ENCODE measurements around the gene OR1F1. TPM values are rescaled to one million over a fixed set of nuclear protein-coding genes. Genes with fewer than 3 reads are reported as not detected.

OR1F1 gene
- total RNA-seq, 4 donors from 2014 or later = not detected

DNA sequence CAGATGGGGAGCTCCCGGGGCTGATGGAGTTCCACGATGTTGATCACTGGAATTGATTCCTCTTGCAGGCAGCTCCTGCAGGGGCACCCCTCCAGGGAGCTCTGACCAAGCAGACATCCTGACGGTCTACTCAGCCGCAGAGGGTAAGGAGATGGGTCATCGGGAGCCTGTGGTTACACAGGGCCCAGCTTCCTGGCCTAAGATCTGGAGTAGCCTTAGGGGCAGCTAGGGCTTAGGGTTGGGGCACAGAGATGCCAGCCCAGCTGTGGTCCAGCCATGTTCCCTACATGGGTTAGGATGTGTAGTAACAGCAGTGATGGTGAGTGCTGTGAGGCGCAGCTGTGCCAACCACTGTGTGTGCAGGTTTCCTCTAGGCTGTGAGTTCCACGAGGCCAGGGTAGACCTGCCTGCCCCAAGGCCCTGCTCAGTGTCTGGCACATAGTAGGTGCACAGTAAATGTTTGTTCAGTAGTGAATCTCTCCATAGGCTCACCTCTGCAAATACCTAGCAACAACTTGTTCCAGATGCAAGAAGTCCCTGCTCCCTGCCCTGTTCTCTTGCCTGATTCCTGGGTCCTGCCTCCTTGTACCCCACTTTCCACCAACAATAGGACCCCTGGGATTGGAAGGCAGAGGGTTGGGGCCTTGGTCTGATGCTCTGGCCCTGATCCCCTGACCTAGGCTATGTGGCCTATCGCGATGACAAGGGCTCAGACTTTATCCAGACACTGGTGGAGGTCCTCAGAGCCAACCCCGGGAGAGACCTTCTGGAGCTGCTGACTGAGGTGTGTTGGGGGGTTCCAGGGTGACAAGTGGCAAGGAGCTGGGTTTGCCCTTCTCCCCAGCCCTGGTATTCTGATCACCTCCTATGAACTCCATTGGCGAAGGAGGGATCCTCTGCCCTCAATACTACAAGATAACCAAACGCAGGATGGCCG lies 39.5 kb upstream of the OR1F1 start:
- DNase-seq = no peak
- intact Hi-C loops (cut with DNase I; ENCODE audit: low total_unique reads) = no loop called here
- H3K27ac ChIP-seq = no peak overlapping the region

GRCh38 chr16:3149193-3149530 lies 38.8 kb upstream of the OR1F1 start:
- Histone ChIP-seq H3K27ac (peak overlapping the region in 1 of 2 donors; percentile 82), H3K36me3 (no peaks in the 10 kb centered on the region), H3K4me1 (peaks cover 0 to 11% of the 10 kb centered on the region in 2 donors), H3K27me3 (no peaks in the 10 kb centered on the region), H3K9me3 (no peaks in the 10 kb centered on the region), H3K4me3 (no peak overlapping the region)
- DNase-seq = no peak
- TF ChIP-seq, protein P1, sequence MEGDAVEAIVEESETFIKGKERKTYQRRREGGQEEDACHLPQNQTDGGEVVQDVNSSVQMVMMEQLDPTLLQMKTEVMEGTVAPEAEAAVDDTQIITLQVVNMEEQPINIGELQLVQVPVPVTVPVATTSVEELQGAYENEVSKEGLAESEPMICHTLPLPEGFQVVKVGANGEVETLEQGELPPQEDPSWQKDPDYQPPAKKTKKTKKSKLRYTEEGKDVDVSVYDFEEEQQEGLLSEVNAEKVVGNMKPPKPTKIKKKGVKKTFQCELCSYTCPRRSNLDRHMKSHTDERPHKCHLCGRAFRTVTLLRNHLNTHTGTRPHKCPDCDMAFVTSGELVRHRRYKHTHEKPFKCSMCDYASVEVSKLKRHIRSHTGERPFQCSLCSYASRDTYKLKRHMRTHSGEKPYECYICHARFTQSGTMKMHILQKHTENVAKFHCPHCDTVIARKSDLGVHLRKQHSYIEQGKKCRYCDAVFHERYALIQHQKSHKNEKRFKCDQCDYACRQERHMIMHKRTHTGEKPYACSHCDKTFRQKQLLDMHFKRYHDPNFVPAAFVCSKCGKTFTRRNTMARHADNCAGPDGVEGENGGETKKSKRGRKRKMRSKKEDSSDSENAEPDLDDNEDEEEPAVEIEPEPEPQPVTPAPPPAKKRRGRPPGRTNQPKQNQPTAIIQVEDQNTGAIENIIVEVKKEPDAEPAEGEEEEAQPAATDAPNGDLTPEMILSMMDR (IDR thresholded peaks at IDR 0.05) = no peak
- no peak for TF ChIP-seq POLR2A (IDR thresholded peaks at IDR 0.05)
- intact Hi-C loops (cut with DNase I; ENCODE audit: low total_unique reads) = no loop called here

More for the DNA sequence above, 39.5 kb upstream of the OR1F1 start:
- Histone ChIP-seq H3K4me1 (peaks cover 0 to 11% of the 10 kb centered on the region in 2 donors), H3K9me3 (no peaks in the 10 kb centered on the region), H3K36me3 (no peaks in the 10 kb centered on the region), H3K27me3 (no peaks in the 10 kb centered on the region), H3K4me3 (no peak overlapping the region)
- no peak for TF ChIP-seq POLR2A (IDR thresholded peaks at IDR 0.05)
- TF ChIP-seq, protein P1 (IDR thresholded peaks at IDR 0.05) = no peak

- H3K9me3 ChIP-seq = no peaks in the 10 kb centered on the region
- no peak for TF ChIP-seq POLR2A (IDR thresholded peaks at IDR 0.05)
- TF ChIP-seq, protein P1 (IDR thresholded peaks at IDR 0.05) = peak in 2 of 4 experiments; percentile 19 to 44
- no peaks in the 10 kb centered on the region for H3K27me3 ChIP-seq
- no peaks in the 10 kb centered on the region for H3K36me3 ChIP-seq
- DNase-seq = peak; percentile 60
- intact Hi-C loops (cut with DNase I; ENCODE audit: low total_unique reads) = no loop called here
- peaks cover 0 to 11% of the 10 kb centered on the region in 2 donors for H3K4me1 ChIP-seq
- peak overlapping the region; percentile 82 to 87 for H3K27ac ChIP-seq
- H3K4me3 ChIP-seq = peak overlapping the region; percentile 64 to 81
These were observed 38.2 kb upstream of the OR1F1 start for GRCh38 chr16:3149630-3150345.

DNA sequence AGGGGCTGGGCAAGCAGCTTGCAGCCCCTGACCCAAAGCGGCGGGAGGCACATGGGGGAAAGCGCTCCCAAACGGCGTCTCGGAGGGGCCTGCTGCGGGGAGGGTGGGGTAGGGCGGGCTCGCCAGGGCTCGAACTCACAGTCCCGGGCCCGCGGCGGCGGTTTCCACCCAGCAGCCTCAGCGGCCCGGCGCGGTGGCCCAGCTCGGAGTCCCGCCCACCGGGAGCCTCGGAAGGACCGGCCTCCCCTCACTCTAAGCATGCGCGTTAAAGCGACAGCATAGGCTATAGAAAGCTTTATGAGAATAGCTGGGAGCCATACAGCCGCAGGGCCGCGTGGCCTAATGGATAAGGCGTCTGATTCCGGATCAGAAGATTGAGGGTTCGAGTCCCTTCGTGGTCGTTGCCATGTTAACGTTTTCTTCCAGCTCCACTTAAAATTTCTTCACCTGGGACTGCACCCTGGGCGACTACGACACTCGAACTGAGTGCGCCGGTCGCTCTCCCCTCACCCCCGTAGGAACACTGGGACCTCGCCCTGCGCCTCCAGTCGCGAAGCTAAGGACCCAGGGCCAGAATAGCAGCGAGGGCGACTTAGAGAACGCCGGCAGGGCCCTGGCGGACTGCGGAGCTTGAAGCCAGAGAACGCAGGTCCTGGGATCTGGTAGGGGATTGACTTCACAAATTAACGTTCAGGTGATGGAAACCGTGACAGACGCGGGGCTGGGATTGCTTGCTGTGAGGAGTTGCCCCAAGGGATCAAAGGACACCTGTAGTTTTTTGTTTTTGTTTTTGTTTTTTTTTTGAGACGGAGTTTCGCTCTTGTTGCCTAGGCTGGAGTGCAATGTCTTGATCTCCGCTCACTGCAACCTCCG lies 37.4 kb upstream of the OR1F1 start:
- peak overlapping the region; percentile 82 to 87 for H3K27ac ChIP-seq
- DNase-seq = peak; percentile 95 to 96
- H3K36me3 ChIP-seq = no peaks in the 10 kb centered on the region
- TF ChIP-seq, protein P1 (IDR thresholded peaks at IDR 0.05) = no peak
- TF ChIP-seq POLR2A (IDR thresholded peaks at IDR 0.05) = peak in 1 of 2 donors; percentile 40
- no peaks in the 10 kb centered on the region for H3K27me3 ChIP-seq
- intact Hi-C loops (cut with DNase I; ENCODE audit: low total_unique reads) = no loop called here
- H3K9me3 ChIP-seq = no peaks in the 10 kb centered on the region
- H3K4me3 ChIP-seq = peak overlapping the region; percentile 64 to 81
- H3K4me1 ChIP-seq = peaks cover 0 to 11% of the 10 kb centered on the region in 2 donors

Measured in uterus (tissue), 4 donors.